GM19238 (cell line): ENCODE data around the gene SRCIN1.
"Not testable (repeated sequence)": the region's sequence is repeated elsewhere in the genome, so short reads cannot be mapped to it uniquely, and the experiment has no call there.

Source experiments
- DNase-seq: peaks from one replicate; pipeline ENCODE4 v3.0.0; 2011; ENCODE audit warnings: low spot score; ENCODE audit not compliant: insufficient read length

The SRCIN1 gene

DNA sequence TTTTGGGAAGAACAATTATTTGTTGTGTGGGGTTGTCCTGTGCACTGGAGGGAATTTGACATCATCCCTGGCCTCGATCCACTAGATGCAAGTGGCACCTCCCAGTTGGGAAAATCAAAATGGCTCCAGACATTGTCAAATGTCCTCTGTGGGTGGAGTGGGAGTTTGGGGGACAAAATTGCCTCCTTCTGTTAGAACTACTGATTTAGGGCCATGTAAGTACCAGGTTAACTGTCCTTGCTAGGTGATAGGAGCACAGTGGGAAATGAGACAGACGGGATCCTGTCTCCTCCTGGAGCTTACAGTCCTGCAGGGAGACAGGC is 120.6 kb downstream of the SRCIN1 start:
- no peak for DNase-seq

DNA sequence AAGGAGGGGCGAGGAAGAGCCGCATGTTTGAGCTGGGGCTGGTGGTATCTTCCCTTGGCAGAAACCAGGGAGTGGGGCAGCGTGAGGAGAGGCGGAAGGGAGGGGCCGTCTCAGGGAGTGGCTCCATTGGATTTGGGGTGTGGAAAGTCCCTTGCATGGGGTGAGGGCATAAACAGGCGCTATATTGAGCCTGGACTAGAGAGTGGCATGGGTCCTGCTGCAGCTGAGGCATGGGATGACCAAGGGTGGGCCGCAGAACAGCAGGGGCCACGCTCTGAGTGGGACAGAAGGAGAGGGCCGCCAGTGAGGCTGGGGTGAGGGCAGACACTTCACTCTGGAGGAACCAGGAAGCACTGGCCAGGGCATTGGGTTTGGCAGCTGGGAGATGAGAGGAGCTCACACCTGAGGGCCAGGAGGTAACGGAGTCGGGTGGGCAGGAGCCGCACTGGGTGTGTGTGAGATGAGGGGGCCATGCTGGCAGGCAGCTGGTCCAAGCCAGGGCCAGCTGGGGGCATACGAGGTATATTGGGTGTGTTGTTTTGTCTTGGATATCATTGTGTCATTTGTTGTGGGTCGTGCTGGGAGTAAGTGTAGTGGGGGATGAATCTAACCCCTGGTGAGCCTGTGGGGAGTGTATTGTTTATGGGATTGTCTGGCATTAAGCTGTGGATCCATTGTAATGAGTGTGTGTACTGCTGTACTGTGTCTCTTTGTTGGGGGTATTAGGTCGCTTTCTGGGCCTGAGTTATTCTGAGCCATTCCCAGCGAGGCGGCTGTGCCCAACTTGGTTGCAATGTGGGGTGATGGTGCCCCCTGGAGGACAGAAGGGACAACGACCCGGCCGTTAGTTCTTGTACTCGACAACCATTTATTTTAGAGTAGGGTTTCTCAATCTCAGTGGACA is 121.3 kb downstream of the SRCIN1 start:
- not testable (repeated sequence) for DNase-seq

DNA sequence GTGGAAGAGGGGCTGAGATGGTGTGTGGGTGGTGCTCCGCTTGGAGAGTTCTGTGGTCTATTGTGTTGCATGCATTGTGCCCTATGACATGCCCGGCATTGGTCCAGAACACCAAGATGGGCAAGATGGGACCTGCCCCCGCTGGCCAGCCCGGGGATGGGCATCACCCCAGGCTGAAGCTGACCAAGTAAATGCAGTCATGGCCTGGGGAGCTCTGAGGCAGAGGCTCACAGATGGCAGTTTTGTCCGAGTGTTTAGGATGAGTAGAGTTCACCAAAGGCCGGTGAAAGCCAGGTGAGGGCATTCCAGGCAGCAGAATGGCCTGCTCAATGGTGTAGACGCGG is 123.1 kb downstream of the SRCIN1 start:
- DNase-seq = not testable (repeated sequence)

DNA sequence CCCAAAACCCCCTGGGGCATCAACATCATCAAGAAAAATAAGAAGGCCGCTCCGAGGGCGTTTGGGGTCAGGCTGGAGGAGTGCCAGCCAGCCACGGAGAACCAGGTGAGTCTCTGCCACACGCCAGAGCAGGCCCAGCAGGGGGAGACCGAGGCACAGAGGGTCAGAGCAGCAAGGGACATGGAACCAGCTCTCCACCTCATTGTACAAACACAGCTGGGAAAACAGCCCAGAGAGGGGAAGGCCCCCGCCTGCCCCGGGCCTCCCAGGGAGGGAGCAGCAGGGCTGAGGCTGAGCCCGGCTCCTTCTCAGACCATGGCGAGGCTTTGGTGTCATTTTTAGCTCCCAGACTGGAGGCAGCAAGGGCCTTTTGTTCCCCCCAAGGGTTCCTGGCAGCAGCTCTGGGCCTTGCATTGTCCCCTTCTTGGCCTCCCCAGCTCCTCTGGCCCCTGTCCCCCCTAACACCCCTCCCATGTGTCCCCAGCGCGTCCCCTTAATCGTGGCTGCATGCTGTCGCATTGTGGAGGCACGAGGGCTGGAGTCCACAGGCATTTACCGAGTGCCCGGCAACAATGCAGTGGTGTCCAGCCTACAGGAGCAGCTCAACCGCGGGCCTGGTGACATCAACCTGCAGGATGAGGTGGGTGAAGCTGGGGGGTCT is 123.6 kb downstream of the SRCIN1 start:
- DNase-seq = not testable (repeated sequence)
